WTC11 (cell line): ENCODE results near the gene KLHL30. TPM values are rescaled to one million over a fixed set of nuclear protein-coding genes. Genes with fewer than 3 reads are reported as not detected.

ENCODE experiments used
- ATAC-seq: fragments of 200-7000 bp; cut with Tn5 transposase; 2 replicates; pipeline ENCODE4 v1.10.0; 2021; ENCODE audit warnings: mild to moderate bottlenecking, moderate library complexity
- CTCF ChIA-PET: fragments of 300-600 bp; sonication (Branson Sonifier 250); formaldehyde crosslinking; loops from one replicate; lab custom pipeline; 2021; ENCODE audit warnings: antibody characterized with exemption; lab: Charles Lee
- POLR2A ChIA-PET: fragments of 350-600 bp; sonication (Branson Sonifier 250); formaldehyde crosslinking; loops from one replicate; lab custom pipeline; 2021; ENCODE audit warnings: antibody characterized with exemption; lab: Charles Lee
- DNase-seq: peaks from one replicate; pipeline ENCODE4 v3.0.0; 2021; ENCODE audit warnings: low spot score
- H3K27ac Mint-ChIP-seq: 2 replicates; pipeline ENCODE4 v1.8.0; 2021; ENCODE audit warnings: mixed read lengths
- H3K27me3 Mint-ChIP-seq: 2 replicates; pipeline ENCODE4 v1.8.0; 2021; ENCODE audit warnings: low read depth, mild to moderate bottlenecking, moderate library complexity, mixed read lengths
- H3K36me3 Mint-ChIP-seq: 2 replicates; pipeline ENCODE4 v1.8.0; 2021; ENCODE audit warnings: mixed read lengths
- H3K4me1 Mint-ChIP-seq: 2 replicates; pipeline ENCODE4 v1.8.0; 2022; ENCODE audit warnings: mixed read lengths
- H3K4me3 Mint-ChIP-seq: 2 replicates; pipeline ENCODE4 v1.8.0; 2021; ENCODE audit warnings: mild to moderate bottlenecking, moderate library complexity, mixed read lengths
- H3K9me3 Mint-ChIP-seq: 2 replicates; pipeline ENCODE4 v1.8.0; 2021; ENCODE audit warnings: mixed read lengths
- ATF1 ChIP-seq: sonication (generic); formaldehyde crosslinking; IDR thresholded peaks from 2 replicates; pipeline ENCODE4 v1.8.1; 2023; ENCODE audit warnings: mild to moderate bottlenecking, moderate library complexity, missing genetic modification reagents
- ATF6 ChIP-seq: sonication (generic); formaldehyde crosslinking; IDR thresholded peaks from 2 replicates; pipeline ENCODE4 v1.8.1; 2023; ENCODE audit warnings: mild to moderate bottlenecking, missing genetic modification reagents
- CBFB ChIP-seq: sonication (generic); formaldehyde crosslinking; IDR thresholded peaks from 2 replicates; pipeline ENCODE4 v1.8.1; 2022; ENCODE audit warnings: mild to moderate bottlenecking, low read depth, missing genetic modification reagents
- EMX1 ChIP-seq: fragments of 250-450 bp; sonication (Bioruptor Pico); IDR thresholded peaks from 2 replicates; pipeline ENCODE4 v1.8.0; 2021; ENCODE audit warnings: mild to moderate bottlenecking
- ERG ChIP-seq: fragments of 250-450 bp; sonication (Bioruptor Pico); IDR thresholded peaks from 2 replicates; pipeline ENCODE4 v1.8.0; 2021; ENCODE audit warnings: mild to moderate bottlenecking
- FOXJ3 ChIP-seq: sonication (generic); formaldehyde crosslinking; IDR thresholded peaks from 2 replicates; pipeline ENCODE4 v1.9.0; 2021; ENCODE audit warnings: missing genetic modification reagents, mild to moderate bottlenecking, borderline replicate concordance
- JUN ChIP-seq: sonication (generic); formaldehyde crosslinking; IDR thresholded peaks from 2 replicates; pipeline ENCODE4 v1.8.0; 2023; ENCODE audit warnings: mild to moderate bottlenecking, missing genetic modification reagents
- NR1H2 ChIP-seq: sonication (generic); formaldehyde crosslinking; IDR thresholded peaks from 2 replicates; pipeline ENCODE4 v1.9.0; 2021; ENCODE audit warnings: mild to moderate bottlenecking, moderate library complexity, missing genetic modification reagents
- OVOL2 ChIP-seq: fragments of 250-450 bp; sonication (Bioruptor Pico); IDR thresholded peaks from 2 replicates; pipeline ENCODE4 v1.9.0; 2021; ENCODE audit warnings: mild to moderate bottlenecking, borderline replicate concordance
- PRRX2 ChIP-seq: fragments of 250-450 bp; sonication (Bioruptor Pico); IDR thresholded peaks from 2 replicates; pipeline ENCODE4 v1.8.0; 2021; ENCODE audit warnings: mild to moderate bottlenecking
- SOX15 ChIP-seq: fragments of 250-450 bp; sonication (Bioruptor Pico); IDR thresholded peaks from 2 replicates; pipeline ENCODE4 v1.9.0; 2021; ENCODE audit warnings: mild to moderate bottlenecking
- ZNF219 ChIP-seq: sonication (generic); formaldehyde crosslinking; IDR thresholded peaks from 2 replicates; pipeline ENCODE4 v1.8.0; 2023; ENCODE audit warnings: missing genetic modification reagents, mild to moderate bottlenecking, borderline replicate concordance
- ZNF263 ChIP-seq: sonication (generic); formaldehyde crosslinking; IDR thresholded peaks from 2 replicates; pipeline ENCODE4 v1.8.1; 2022; ENCODE audit warnings: low read depth, mild to moderate bottlenecking, moderate library complexity, missing genetic modification reagents
- ZNF425 ChIP-seq: fragments of 250-450 bp; sonication (Bioruptor Pico); conservative IDR thresholded peaks from 2 replicates; pipeline ENCODE4 v1.9.0; 2021; ENCODE audit warnings: mild to moderate bottlenecking
- ZNF671 ChIP-seq: fragments of 250-450 bp; sonication (Bioruptor Pico); IDR thresholded peaks from 2 replicates; pipeline ENCODE4 v1.8.0; 2021; ENCODE audit warnings: mild to moderate bottlenecking
- total RNA-seq: library from RNA; stranded (reverse); gene quantifications from 3 replicates; pipeline ENCODE4 v1.2.3, GENCODE V29; 2021
- TF ChIP-seq, protein P1 (sequence below): fragments of 250-450 bp; sonication (Bioruptor Pico); IDR thresholded peaks from 2 replicates; pipeline ENCODE4 v1.9.0; 2021; ENCODE audit warnings: mild to moderate bottlenecking
- TF ChIP-seq, protein P2 (sequence below): fragments of 250-450 bp; sonication (Bioruptor Pico); IDR thresholded peaks from 2 replicates; pipeline ENCODE4 v1.9.0; 2021; ENCODE audit warnings: mild to moderate bottlenecking, borderline replicate concordance
- TF ChIP-seq, protein P3 (sequence below): fragments of 250-450 bp; sonication (Bioruptor Pico); IDR thresholded peaks from 2 replicates; pipeline ENCODE4 v1.9.0; 2021; ENCODE audit warnings: moderate library complexity, mild to moderate bottlenecking, inconsistent platforms, borderline replicate concordance

The KLHL30 gene
- total RNA-seq, 1 experiment from 2014 or later = not detected

DNA sequence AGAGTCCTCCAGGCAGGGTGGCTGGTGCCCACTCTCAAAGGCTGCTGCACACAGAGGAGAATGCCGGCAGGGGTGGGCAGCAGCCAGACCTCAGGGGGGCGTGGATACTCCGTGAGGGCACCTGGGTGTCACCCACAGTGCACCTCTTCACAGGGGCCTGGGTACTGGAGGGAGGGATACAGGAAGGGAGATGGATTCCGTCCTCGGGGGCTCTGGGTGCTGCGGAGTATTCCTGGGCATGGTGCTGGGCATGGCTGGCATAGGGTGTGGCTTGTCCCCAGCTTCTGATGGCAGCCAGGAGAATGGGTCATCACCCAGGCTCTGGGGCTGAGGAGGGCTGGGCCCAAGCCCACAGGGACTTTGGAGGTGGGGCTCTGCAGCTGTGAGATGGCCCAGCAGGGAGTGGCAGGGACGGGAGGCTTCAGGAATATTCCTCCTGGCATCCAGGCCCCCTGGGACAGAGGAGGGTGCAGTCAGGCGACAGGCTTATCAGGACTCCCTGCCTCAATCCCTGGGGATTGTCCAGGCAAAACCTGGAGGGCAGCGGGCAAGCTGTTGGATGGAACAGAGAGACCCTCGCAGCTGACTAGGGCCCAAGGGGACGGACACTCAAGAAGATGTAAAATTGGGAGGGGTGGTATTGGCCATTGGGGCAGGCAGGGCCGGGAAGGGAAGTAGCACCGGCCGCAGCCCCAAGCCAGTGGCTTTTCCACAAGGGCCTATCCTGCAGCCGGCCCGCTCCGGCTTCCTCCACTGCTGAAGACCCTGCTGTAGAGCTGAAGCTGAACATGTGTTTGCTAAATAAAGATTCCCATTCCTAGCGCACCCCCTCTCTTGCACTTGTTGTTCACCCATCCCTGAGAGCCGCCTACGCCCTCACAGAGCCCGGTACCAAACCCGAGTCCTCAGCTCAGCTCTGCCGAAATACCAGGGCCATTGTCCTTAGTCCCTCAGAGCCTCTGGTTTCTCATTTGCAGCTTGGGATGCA is 5.7 kb upstream of the KLHL30 start (continued):
- no peak for TF ChIP-seq NR1H2 (CRISPR knock-in tag)
- TF ChIP-seq, protein P1, sequence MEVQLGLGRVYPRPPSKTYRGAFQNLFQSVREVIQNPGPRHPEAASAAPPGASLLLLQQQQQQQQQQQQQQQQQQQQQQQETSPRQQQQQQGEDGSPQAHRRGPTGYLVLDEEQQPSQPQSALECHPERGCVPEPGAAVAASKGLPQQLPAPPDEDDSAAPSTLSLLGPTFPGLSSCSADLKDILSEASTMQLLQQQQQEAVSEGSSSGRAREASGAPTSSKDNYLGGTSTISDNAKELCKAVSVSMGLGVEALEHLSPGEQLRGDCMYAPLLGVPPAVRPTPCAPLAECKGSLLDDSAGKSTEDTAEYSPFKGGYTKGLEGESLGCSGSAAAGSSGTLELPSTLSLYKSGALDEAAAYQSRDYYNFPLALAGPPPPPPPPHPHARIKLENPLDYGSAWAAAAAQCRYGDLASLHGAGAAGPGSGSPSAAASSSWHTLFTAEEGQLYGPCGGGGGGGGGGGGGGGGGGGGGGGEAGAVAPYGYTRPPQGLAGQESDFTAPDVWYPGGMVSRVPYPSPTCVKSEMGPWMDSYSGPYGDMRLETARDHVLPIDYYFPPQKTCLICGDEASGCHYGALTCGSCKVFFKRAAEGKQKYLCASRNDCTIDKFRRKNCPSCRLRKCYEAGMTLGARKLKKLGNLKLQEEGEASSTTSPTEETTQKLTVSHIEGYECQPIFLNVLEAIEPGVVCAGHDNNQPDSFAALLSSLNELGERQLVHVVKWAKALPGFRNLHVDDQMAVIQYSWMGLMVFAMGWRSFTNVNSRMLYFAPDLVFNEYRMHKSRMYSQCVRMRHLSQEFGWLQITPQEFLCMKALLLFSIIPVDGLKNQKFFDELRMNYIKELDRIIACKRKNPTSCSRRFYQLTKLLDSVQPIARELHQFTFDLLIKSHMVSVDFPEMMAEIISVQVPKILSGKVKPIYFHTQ = no peak
- TF ChIP-seq PRRX2 (CRISPR knock-in tag) = no peak
- no peak for TF ChIP-seq ERG
- no peak for TF ChIP-seq OVOL2 (CRISPR knock-in tag)
- no peak for TF ChIP-seq SOX15 (CRISPR knock-in tag)

- no peak overlapping the region for H3K4me3 Mint-ChIP-seq
- ChIA-PET POLR2A (interaction anchor here (1.5 kb wide), 1 partner anchor 13 kb away, joined by 4 read pairs; no protein-coding TSS in a partner anchor), CTCF (interaction anchor here (1.0 kb wide), 4 partner anchors 13 to 210 kb away, joined by 3 to 4 read pairs (median 3); no protein-coding TSS in a partner anchor)
- DNase-seq = no peak
- ATAC-seq = peak; percentile 52; the same call in 1 of the 2 replicates
- no peak overlapping the region for H3K27ac Mint-ChIP-seq
- no peaks in the 10 kb centered on the region for H3K27me3 Mint-ChIP-seq
- H3K4me1 Mint-ChIP-seq = no peaks in the 10 kb centered on the region
- no peaks in the 10 kb centered on the region for H3K9me3 Mint-ChIP-seq
- no peaks in the 10 kb centered on the region for H3K36me3 Mint-ChIP-seq
- no peak for TF ChIP-seq ATF1 (CRISPR knock-in tag)
- TF ChIP-seq ZNF425 = no peak
- no peak for TF ChIP-seq ZNF263 (CRISPR knock-in tag)
- TF ChIP-seq ZNF219 (CRISPR knock-in tag) = no peak
- no peak for TF ChIP-seq ATF6 (CRISPR knock-in tag)
- no peak for TF ChIP-seq EMX1 (CRISPR knock-in tag)
- no peak for TF ChIP-seq JUN
- no peak for TF ChIP-seq FOXJ3 (CRISPR knock-in tag)
- TF ChIP-seq, protein P2, sequence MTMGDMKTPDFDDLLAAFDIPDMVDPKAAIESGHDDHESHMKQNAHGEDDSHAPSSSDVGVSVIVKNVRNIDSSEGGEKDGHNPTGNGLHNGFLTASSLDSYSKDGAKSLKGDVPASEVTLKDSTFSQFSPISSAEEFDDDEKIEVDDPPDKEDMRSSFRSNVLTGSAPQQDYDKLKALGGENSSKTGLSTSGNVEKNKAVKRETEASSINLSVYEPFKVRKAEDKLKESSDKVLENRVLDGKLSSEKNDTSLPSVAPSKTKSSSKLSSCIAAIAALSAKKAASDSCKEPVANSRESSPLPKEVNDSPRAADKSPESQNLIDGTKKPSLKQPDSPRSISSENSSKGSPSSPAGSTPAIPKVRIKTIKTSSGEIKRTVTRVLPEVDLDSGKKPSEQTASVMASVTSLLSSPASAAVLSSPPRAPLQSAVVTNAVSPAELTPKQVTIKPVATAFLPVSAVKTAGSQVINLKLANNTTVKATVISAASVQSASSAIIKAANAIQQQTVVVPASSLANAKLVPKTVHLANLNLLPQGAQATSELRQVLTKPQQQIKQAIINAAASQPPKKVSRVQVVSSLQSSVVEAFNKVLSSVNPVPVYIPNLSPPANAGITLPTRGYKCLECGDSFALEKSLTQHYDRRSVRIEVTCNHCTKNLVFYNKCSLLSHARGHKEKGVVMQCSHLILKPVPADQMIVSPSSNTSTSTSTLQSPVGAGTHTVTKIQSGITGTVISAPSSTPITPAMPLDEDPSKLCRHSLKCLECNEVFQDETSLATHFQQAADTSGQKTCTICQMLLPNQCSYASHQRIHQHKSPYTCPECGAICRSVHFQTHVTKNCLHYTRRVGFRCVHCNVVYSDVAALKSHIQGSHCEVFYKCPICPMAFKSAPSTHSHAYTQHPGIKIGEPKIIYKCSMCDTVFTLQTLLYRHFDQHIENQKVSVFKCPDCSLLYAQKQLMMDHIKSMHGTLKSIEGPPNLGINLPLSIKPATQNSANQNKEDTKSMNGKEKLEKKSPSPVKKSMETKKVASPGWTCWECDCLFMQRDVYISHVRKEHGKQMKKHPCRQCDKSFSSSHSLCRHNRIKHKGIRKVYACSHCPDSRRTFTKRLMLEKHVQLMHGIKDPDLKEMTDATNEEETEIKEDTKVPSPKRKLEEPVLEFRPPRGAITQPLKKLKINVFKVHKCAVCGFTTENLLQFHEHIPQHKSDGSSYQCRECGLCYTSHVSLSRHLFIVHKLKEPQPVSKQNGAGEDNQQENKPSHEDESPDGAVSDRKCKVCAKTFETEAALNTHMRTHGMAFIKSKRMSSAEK (CRISPR knock-in tag) = no peak
- TF ChIP-seq, protein P3, sequence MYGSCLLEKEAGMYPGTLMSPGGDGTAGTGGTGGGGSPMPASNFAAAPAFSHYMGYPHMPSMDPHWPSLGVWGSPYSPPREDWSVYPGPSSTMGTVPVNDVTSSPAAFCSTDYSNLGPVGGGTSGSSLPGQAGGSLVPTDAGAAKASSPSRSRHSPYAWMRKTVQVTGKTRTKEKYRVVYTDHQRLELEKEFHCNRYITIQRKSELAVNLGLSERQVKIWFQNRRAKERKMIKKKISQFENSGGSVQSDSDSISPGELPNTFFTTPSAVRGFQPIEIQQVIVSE (CRISPR knock-in tag) = no peak
- TF ChIP-seq CBFB (CRISPR knock-in tag) = no peak
- no peak for TF ChIP-seq ZNF671
These were observed 4.7 kb upstream of the KLHL30 start for GRCh38 chr2:238133499-238134392.
